SK-N-SH treated with all-trans-retinoic acid at 6 μM for 48 hours (cell line): ENCODE data around the gene WNT9B.

Source experiments
- ATAC-seq: fragments of 200-7000 bp; cut with Tn5 transposase; 3 replicates; pipeline ENCODE4 v1.9.1; 2020; ENCODE audit warnings: mild to moderate bottlenecking, moderate library complexity
- ARNTL ChIP-seq: fragments of 450-650 bp; formaldehyde crosslinking; IDR thresholded peaks from 2 replicates; pipeline ENCODE4 v1.5.0; 2020; ENCODE audit warnings: low read depth, mild to moderate bottlenecking, moderate library complexity, borderline replicate concordance
- BACH2 ChIP-seq: fragments of 250-450 bp; sonication (Bioruptor Pico); IDR thresholded peaks from 2 replicates; pipeline ENCODE4 v1.9.0; 2021; ENCODE audit warnings: mild to moderate bottlenecking, borderline replicate concordance
- CSDC2 ChIP-seq: fragments of 250-450 bp; sonication (Bioruptor Pico); IDR thresholded peaks from 2 replicates; pipeline ENCODE4 v1.5.0; 2020; ENCODE audit warnings: mild to moderate bottlenecking, moderate library complexity
- CSRNP3 ChIP-seq: fragments of 250-450 bp; sonication (Bioruptor Pico); IDR thresholded peaks from 2 replicates; pipeline ENCODE4 v1.5.1; 2021; ENCODE audit warnings: mild to moderate bottlenecking, moderate library complexity
- ESRRG ChIP-seq: fragments of 250-450 bp; sonication (Bioruptor Pico); IDR thresholded peaks from 2 replicates; pipeline ENCODE4 v1.6.1; 2021; ENCODE audit warnings: mild to moderate bottlenecking
- GLIS3 ChIP-seq: fragments of 250-450 bp; sonication (Bioruptor Pico); IDR thresholded peaks from 2 replicates; pipeline ENCODE4 v1.5.0; 2020; ENCODE audit warnings: mild to moderate bottlenecking, moderate library complexity
- ISL1 ChIP-seq: fragments of 250-450 bp; sonication (Bioruptor Pico); IDR thresholded peaks from 2 replicates; pipeline ENCODE4 v2.1.2; 2022; ENCODE audit warnings: mild to moderate bottlenecking, moderate library complexity
- OSR1 ChIP-seq: fragments of 250-450 bp; sonication (Bioruptor Pico); IDR thresholded peaks from 2 replicates; pipeline ENCODE4 v1.8.0; 2022; ENCODE audit warnings: moderate library complexity, mild to moderate bottlenecking, inconsistent platforms
- PATZ1 ChIP-seq: fragments of 250-450 bp; sonication (Bioruptor Pico); IDR thresholded peaks from 2 replicates; pipeline ENCODE4 v1.8.0; 2020; ENCODE audit warnings: mild to moderate bottlenecking, moderate library complexity, borderline replicate concordance
- POU6F1 ChIP-seq: fragments of 250-450 bp; sonication (Bioruptor Pico); IDR thresholded peaks from 2 replicates; pipeline ENCODE4 v1.8.0; 2021; ENCODE audit warnings: low read depth, mild to moderate bottlenecking, moderate library complexity, borderline replicate concordance
- PPARA ChIP-seq: fragments of 250-450 bp; sonication (Bioruptor Pico); IDR thresholded peaks from 2 replicates; pipeline ENCODE4 v1.5.0; 2020; ENCODE audit warnings: mild to moderate bottlenecking, borderline replicate concordance
- RARB ChIP-seq: fragments of 250-450 bp; sonication (Bioruptor Pico); IDR thresholded peaks from 2 replicates; pipeline ENCODE4 v1.8.0; 2021; ENCODE audit warnings: mild to moderate bottlenecking, moderate library complexity
- SNAI2 ChIP-seq: fragments of 250-450 bp; sonication (Bioruptor Pico); IDR thresholded peaks from 2 replicates; pipeline ENCODE4 v1.5.0; 2020; ENCODE audit warnings: mild to moderate bottlenecking, moderate library complexity
- TCF4 ChIP-seq: fragments of 250-450 bp; sonication (Bioruptor Pico); IDR thresholded peaks from 2 replicates; pipeline ENCODE4 v1.8.0; 2021; ENCODE audit warnings: mild to moderate bottlenecking, moderate library complexity, borderline replicate concordance
- TOX ChIP-seq: fragments of 250-450 bp; sonication (Bioruptor Pico); IDR thresholded peaks from 2 replicates; pipeline ENCODE4 v1.8.0; 2021; ENCODE audit warnings: mild to moderate bottlenecking, moderate library complexity, borderline replicate concordance
- TSHZ2 ChIP-seq: fragments of 250-450 bp; sonication (Bioruptor Pico); IDR thresholded peaks from 2 replicates; pipeline ENCODE4 v1.5.0; 2020; ENCODE audit warnings: mild to moderate bottlenecking, moderate library complexity
- ZC3H10 ChIP-seq: fragments of 250-450 bp; sonication (Bioruptor Pico); IDR thresholded peaks from 2 replicates; pipeline ENCODE4 v1.5.1; 2021; ENCODE audit warnings: mild to moderate bottlenecking, moderate library complexity
- ZFP3 ChIP-seq: fragments of 250-450 bp; sonication (Bioruptor Pico); IDR thresholded peaks from 2 replicates; pipeline ENCODE4 v1.5.0; 2020; ENCODE audit warnings: mild to moderate bottlenecking, moderate library complexity
- ZNF565 ChIP-seq: fragments of 450-650 bp; formaldehyde crosslinking; conservative IDR thresholded peaks from 2 replicates; pipeline ENCODE4 v1.5.0; 2020; ENCODE audit warnings: low read depth, mild to moderate bottlenecking, moderate library complexity
- ZNF70 ChIP-seq: fragments of 450-650 bp; formaldehyde crosslinking; IDR thresholded peaks from 2 replicates; pipeline ENCODE4 v1.5.0; 2020; ENCODE audit warnings: mild to moderate bottlenecking, moderate library complexity
- ZNF8 ChIP-seq: fragments of 450-650 bp; formaldehyde crosslinking; IDR thresholded peaks from 2 replicates; pipeline ENCODE4 v1.5.0; 2020; ENCODE audit warnings: mild to moderate bottlenecking, moderate library complexity

WNT9B gene

GRCh38 chr17:46831573-46832330 is 19.6 kb upstream of the WNT9B start:
- no peak for ATAC-seq
- no peak for TF ChIP-seq TSHZ2 (CRISPR knock-in tag)
- no peak for TF ChIP-seq ISL1 (CRISPR knock-in tag)
- TF ChIP-seq BACH2 (CRISPR knock-in tag): no peak
- no peak for TF ChIP-seq ZC3H10 (CRISPR knock-in tag)
- no peak for TF ChIP-seq CSDC2
- TF ChIP-seq ESRRG (CRISPR knock-in tag): no peak
- no peak for TF ChIP-seq ARNTL
- TF ChIP-seq TCF4 (CRISPR knock-in tag): no peak
- no peak for TF ChIP-seq RARB (CRISPR knock-in tag)
- TF ChIP-seq GLIS3: no peak
- no peak for TF ChIP-seq CSRNP3
- no peak for TF ChIP-seq ZNF565
- TF ChIP-seq TOX (CRISPR knock-in tag): no peak

GRCh38 chr17:46832331-46832821 is 19.0 kb upstream of the WNT9B start:
- TF ChIP-seq RARB (CRISPR knock-in tag) (no peak), SNAI2 (CRISPR knock-in tag) (no peak), ZC3H10 (CRISPR knock-in tag) (no peak), ZNF565 (no peak), OSR1 (CRISPR knock-in tag) (no peak), PATZ1 (CRISPR knock-in tag) (no peak), ESRRG (CRISPR knock-in tag) (no peak), POU6F1 (no peak), TSHZ2 (CRISPR knock-in tag) (no peak), CSDC2 (no peak), BACH2 (CRISPR knock-in tag) (no peak), TCF4 (CRISPR knock-in tag) (no peak), GLIS3 (no peak), ZNF8 (CRISPR knock-in tag) (no peak), PPARA (CRISPR knock-in tag) (no peak), CSRNP3 (no peak), ZNF70 (CRISPR knock-in tag) (no peak), TOX (CRISPR knock-in tag) (no peak), ZFP3 (CRISPR knock-in tag) (no peak)
- no peak for ATAC-seq
